HCT116 (cell line): ENCODE data around the gene GGACT. TPM values are rescaled to one million over a fixed set of nuclear protein-coding genes. Genes with fewer than 3 reads are reported as not detected.

Source experiments
- ATAC-seq: fragments of 200-7000 bp; cut with Tn5 transposase; 2 replicates; pipeline ENCODE4 v1.9.1; 2020; ENCODE audit warnings: mild to moderate bottlenecking, moderate library complexity
- BruUV-seq: library from RNA; stranded (reverse); fragments of 400-500 nt; replicated peaks from 2 replicates; lab custom pipeline; 2021; lab: Mats Ljungman, UMichigan
- CTCF ChIA-PET: fragments of 300-600 bp; sonication (Branson Sonifier 250); formaldehyde crosslinking; loops from one replicate; lab custom pipeline; 2021; ENCODE audit warnings: antibody characterized with exemption; lab: Charles Lee
- POLR2A ChIA-PET: fragments of 300-600, 350-600 bp; sonication (Branson Sonifier 250); formaldehyde crosslinking; loops from one replicate; lab custom pipeline; 2021; ENCODE audit warnings: antibody characterized with exemption; lab: Charles Lee
- RAD21 ChIA-PET, 2 experiments: fragments of 300-600 bp; sonication (Branson Sonifier 250); formaldehyde crosslinking; loops; one replicate each; lab custom pipeline; 2023; ENCODE audit warnings: low total read pairs in 2 of 2; ENCODE audit not compliant: uncharacterized antibody in 2 of 2, unreplicated experiment in 2 of 2, low non-redundant PET in 1 of 2; lab: Charles Lee
- DNase-seq: peaks from one replicate; pipeline ENCODE4 v3.0.0-alpha.2; 2010; ENCODE audit warnings: low read depth, low spot score
- H2AFZ ChIP-seq: fragments of 200-600 bp; shearing (Covaris generic), sonication (generic); 2 replicates; pipeline ENCODE4 v1.6.1; 2017; ENCODE audit warnings: low read depth, mixed run types, mixed read lengths, antibody characterized with exemption, low read length; ENCODE audit not compliant: poor library complexity, severe bottlenecking
- H3K27ac ChIP-seq: 2 replicates; pipeline ENCODE4 v1.5.1; 2012; ENCODE audit warnings: low read depth, low read length
- H3K27me3 ChIP-seq: fragments of 200-600 bp; sonication (generic); 2 replicates; pipeline ENCODE4 v1.6.1; 2016; ENCODE audit warnings: mixed run types, low read length, mixed read lengths; ENCODE audit not compliant: insufficient read depth
- H3K36me3 ChIP-seq, 2 experiments: fragments of 200-500 bp in 1 of 2; fragments of 200-600 bp in 1 of 2; sonication (Bioruptor generic) in 1 of 2; sonication (generic) in 1 of 2; 2 replicates each; pipeline versions ENCODE4 v1.5.1 to v1.6.1; 2014 to 2016; ENCODE audit warnings: low read length in 2 of 2, inconsistent platforms in 1 of 2, mixed read lengths in 1 of 2, mixed run types in 1 of 2; ENCODE audit not compliant: insufficient read depth in 2 of 2, control insufficient read depth in 1 of 2
- H3K4me1 ChIP-seq, 2 experiments: fragments of 200-600 bp in 1 of 2; sonication (generic) in 1 of 2; 2 replicates each; pipeline versions ENCODE4 v1.5.1 to v1.6.1; 2012 to 2017; ENCODE audit warnings: low read length in 2 of 2, inconsistent platforms in 1 of 2, mild to moderate bottlenecking in 1 of 2, mixed read lengths in 1 of 2, mixed run types in 1 of 2, moderate library complexity in 1 of 2; ENCODE audit not compliant: insufficient read depth in 2 of 2, control insufficient read depth in 1 of 2
- H3K4me2 ChIP-seq: fragments of 200-600 bp; sonication (generic); 2 replicates; pipeline ENCODE4 v1.6.1; 2017; ENCODE audit warnings: mixed run types, low read length, mixed read lengths
- H3K4me3 ChIP-seq, 2 experiments: fragments of 200-600 bp in 1 of 2; sonication (generic) in 1 of 2; replicated peaks in 1 of 2; 2 replicates each; pipeline ENCODE4 v1.5.1; 2011 to 2016; ENCODE audit warnings: low read length in 2 of 2, control low read depth in 1 of 2, low read depth in 1 of 2, mild to moderate bottlenecking in 1 of 2, mixed read lengths in 1 of 2, mixed run types in 1 of 2
- H3K79me2 ChIP-seq: fragments of 200-600 bp; sonication (generic); 2 replicates; pipeline ENCODE4 v1.6.1; 2017; ENCODE audit warnings: mild to moderate bottlenecking, mixed run types, low read length, moderate library complexity, mixed read lengths; ENCODE audit not compliant: insufficient read depth
- H3K9ac ChIP-seq: fragments of 200-600 bp; sonication (generic); 2 replicates; pipeline ENCODE4 v1.6.1; 2016; ENCODE audit warnings: low read length, mixed read lengths
- H3K9me2 ChIP-seq: fragments of 200-600 bp; sonication (generic), shearing (Covaris generic); 2 replicates; pipeline ENCODE4 v1.6.1; 2017; ENCODE audit warnings: mixed run types, mild to moderate bottlenecking, moderate library complexity; ENCODE audit not compliant: insufficient read depth
- H3K9me3 ChIP-seq, 2 experiments: fragments of 200-500 bp in 1 of 2; fragments of 200-600 bp in 1 of 2; sonication (Bioruptor generic) in 1 of 2; sonication (generic) in 1 of 2; 2 replicates each; pipeline ENCODE4 v1.6.1; 2014 to 2017; ENCODE audit warnings: low read length in 2 of 2, mixed read lengths in 2 of 2, inconsistent platforms in 1 of 2, low read depth in 1 of 2, mild to moderate bottlenecking in 1 of 2, mixed run types in 1 of 2, moderate library complexity in 1 of 2; ENCODE audit not compliant: control insufficient read depth in 1 of 2, insufficient read depth in 1 of 2
- H4K20me1 ChIP-seq: fragments of 200-600 bp; sonication (generic), shearing (Covaris generic); 2 replicates; pipeline ENCODE4 v1.6.1; 2017; ENCODE audit warnings: mixed run types, mild to moderate bottlenecking, moderate library complexity; ENCODE audit not compliant: insufficient read depth
- CEBPB ChIP-seq: IDR thresholded peaks from 2 replicates; pipeline ENCODE4 v1.6.1; 2012; ENCODE audit warnings: low read depth
- RAD21 ChIP-seq: IDR thresholded peaks from 2 replicates; pipeline ENCODE4 v1.6.1; 2012; ENCODE audit warnings: low read depth, mild to moderate bottlenecking
- SIN3A ChIP-seq: IDR thresholded peaks from 2 replicates; pipeline ENCODE4 v1.6.1; 2012; ENCODE audit warnings: low read depth
- SP1 ChIP-seq: IDR thresholded peaks from 2 replicates; pipeline ENCODE4 v1.6.1; 2012; ENCODE audit warnings: low read depth
- TCF7L2 ChIP-seq: IDR thresholded peaks from 2 replicates; pipeline ENCODE4 v1.7.0; 2011; ENCODE audit warnings: borderline replicate concordance, inconsistent platforms; ENCODE audit not compliant: insufficient read depth, insufficient read length; ENCODE audit errors: extremely low read depth
- intact Hi-C: fragments of 100-400 bp; cut with micrococcal nuclease; formaldehyde crosslinking; loops from 2 replicates; pipeline ENCODE4 v1.10.0; 2022
- total RNA-seq: library from RNA; stranded (reverse); gene quantifications from one replicate; pipeline ENCODE4 v1.2.1, GENCODE V29; 2021; ENCODE audit not compliant: unreplicated experiment
- TF ChIP-seq, protein P1 (sequence below): IDR thresholded peaks from 2 replicates; pipeline ENCODE4 v1.6.1; 2011; ENCODE audit warnings: mild to moderate bottlenecking, low read length, moderate library complexity; ENCODE audit not compliant: insufficient replicate concordance; ENCODE audit errors: extremely low read depth
- TF ChIP-seq, protein P2 (sequence below): IDR thresholded peaks from 2 replicates; pipeline ENCODE4 v1.6.1; 2012

GGACT gene
- total RNA-seq, 1 experiment from 2014 or later = 5.0 TPM

DNA sequence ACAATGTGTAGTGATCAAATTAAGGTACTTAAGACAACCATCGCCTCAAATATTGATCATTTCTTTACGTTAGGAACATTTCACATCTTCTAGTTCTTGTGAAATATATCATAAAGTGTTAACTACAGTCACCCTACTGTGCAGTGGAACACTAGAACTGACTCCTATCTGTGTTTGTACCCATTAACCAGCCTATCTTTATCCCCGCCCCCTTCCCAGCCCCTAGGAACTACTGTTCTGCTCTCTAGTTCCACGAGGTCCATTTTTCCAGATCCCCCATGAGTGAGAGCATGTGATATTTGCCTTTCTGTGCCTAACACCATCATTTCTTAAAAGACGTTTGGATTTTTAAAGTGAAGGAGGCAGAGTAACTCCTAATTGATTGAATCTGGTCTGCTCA lies 24.4 kb upstream of the GGACT start:
- no peaks in the 10 kb centered on the region for H3K27me3 ChIP-seq
- POLR2A ChIA-PET = no interaction called here
- no peak for ATAC-seq

More for the DNA sequence above, 24.4 kb upstream of the GGACT start:
- no peaks in the 10 kb centered on the region; a peak in 1 of 4 replicates for H3K9me3 ChIP-seq
- no peak overlapping the region for H3K9ac ChIP-seq
- H2AFZ ChIP-seq = no peak overlapping the region
- ChIA-PET RAD21 (no interaction called here), CTCF (no interaction called here)
- H3K79me2 ChIP-seq = no peaks in the 10 kb centered on the region
- DNase-seq = no peak
- TF ChIP-seq SIN3A (no peak), SP1 (no peak), RAD21 (no peak), CEBPB (no peak), TCF7L2 (no peak)
- TF ChIP-seq, protein P1, sequence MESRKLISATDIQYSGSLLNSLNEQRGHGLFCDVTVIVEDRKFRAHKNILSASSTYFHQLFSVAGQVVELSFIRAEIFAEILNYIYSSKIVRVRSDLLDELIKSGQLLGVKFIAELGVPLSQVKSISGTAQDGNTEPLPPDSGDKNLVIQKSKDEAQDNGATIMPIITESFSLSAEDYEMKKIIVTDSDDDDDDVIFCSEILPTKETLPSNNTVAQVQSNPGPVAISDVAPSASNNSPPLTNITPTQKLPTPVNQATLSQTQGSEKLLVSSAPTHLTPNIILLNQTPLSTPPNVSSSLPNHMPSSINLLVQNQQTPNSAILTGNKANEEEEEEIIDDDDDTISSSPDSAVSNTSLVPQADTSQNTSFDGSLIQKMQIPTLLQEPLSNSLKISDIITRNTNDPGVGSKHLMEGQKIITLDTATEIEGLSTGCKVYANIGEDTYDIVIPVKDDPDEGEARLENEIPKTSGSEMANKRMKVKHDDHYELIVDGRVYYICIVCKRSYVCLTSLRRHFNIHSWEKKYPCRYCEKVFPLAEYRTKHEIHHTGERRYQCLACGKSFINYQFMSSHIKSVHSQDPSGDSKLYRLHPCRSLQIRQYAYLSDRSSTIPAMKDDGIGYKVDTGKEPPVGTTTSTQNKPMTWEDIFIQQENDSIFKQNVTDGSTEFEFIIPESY = no peak
- TF ChIP-seq, protein P2, sequence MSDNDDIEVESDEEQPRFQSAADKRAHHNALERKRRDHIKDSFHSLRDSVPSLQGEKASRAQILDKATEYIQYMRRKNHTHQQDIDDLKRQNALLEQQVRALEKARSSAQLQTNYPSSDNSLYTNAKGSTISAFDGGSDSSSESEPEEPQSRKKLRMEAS = no peak
- BruUV-seq = no TSS peak
- no peak overlapping the region for H3K4me3 ChIP-seq
- H4K20me1 ChIP-seq = no peaks in the 10 kb centered on the region
- peaks cover 0 to 7% of the 10 kb centered on the region in 2 experiments; a peak in 1 of 4 replicates for H3K4me1 ChIP-seq
- no peaks in the 10 kb centered on the region for H3K36me3 ChIP-seq
- no peaks in the 10 kb centered on the region for H3K9me2 ChIP-seq
- H3K4me2 ChIP-seq = no peak overlapping the region
- no peak overlapping the region for H3K27ac ChIP-seq
- intact Hi-C loops = no loop called here
